ENCODE results near the gene CD69.

The CD69 gene

GRCh38 chr12:9751204-9752144, 9.2 kb downstream of the CD69 start (continued):
- TF ChIP-seq TSHZ2 (CRISPR knock-in tag; IDR thresholded peaks at IDR 0.05) (no peak), GLIS3 (CRISPR knock-in tag; IDR thresholded peaks at IDR 0.05) (no peak), ISL1 (CRISPR knock-in tag; IDR thresholded peaks at IDR 0.05) (no peak), ZFP30 (CRISPR knock-in tag; IDR thresholded peaks at IDR 0.05) (no peak)

GRCh38 chr12:9750276-9751203, 10.2 kb downstream of the CD69 start:
- ATAC-seq = peak; percentile 93
- TF ChIP-seq CSDC2 (CRISPR knock-in tag; IDR thresholded peaks at IDR 0.05) = no peak
- no peak for TF ChIP-seq CREB5 (CRISPR knock-in tag; IDR thresholded peaks at IDR 0.05; ENCODE audit: low read depth)
- TF ChIP-seq ESRRG (CRISPR knock-in tag; IDR thresholded peaks at IDR 0.05) = no peak

GRCh38 chr12:9749640-9750039, 11.1 kb downstream of the CD69 start:
- no peak for TF ChIP-seq PPARA (CRISPR knock-in tag; IDR thresholded peaks at IDR 0.05; ENCODE audit: borderline replicate concordance)
- ATAC-seq = no peak

- ATAC-seq = no peak
- no peak for TF ChIP-seq ZFP30 (CRISPR knock-in tag; IDR thresholded peaks at IDR 0.05)
- no peak for TF ChIP-seq TCF4 (CRISPR knock-in tag; IDR thresholded peaks at IDR 0.05; ENCODE audit: borderline replicate concordance)
- no peak for TF ChIP-seq GLIS3 (CRISPR knock-in tag; IDR thresholded peaks at IDR 0.05)
- TF ChIP-seq ZNF8 (CRISPR knock-in tag; IDR thresholded peaks at IDR 0.05) = no peak
- no peak for TF ChIP-seq ISL1 (CRISPR knock-in tag; IDR thresholded peaks at IDR 0.05)
- no peak for TF ChIP-seq RARB (CRISPR knock-in tag; IDR thresholded peaks at IDR 0.05)
- no peak for TF ChIP-seq TOX (CRISPR knock-in tag; IDR thresholded peaks at IDR 0.05; ENCODE audit: borderline replicate concordance)
- no peak for TF ChIP-seq POU6F1 (CRISPR knock-in tag; IDR thresholded peaks at IDR 0.05; ENCODE audit: borderline replicate concordance, low read depth)
- TF ChIP-seq ESRRG (CRISPR knock-in tag; IDR thresholded peaks at IDR 0.05) = no peak
- TF ChIP-seq PATZ1 (CRISPR knock-in tag; IDR thresholded peaks at IDR 0.05; ENCODE audit: borderline replicate concordance) = no peak
- TF ChIP-seq ZNF70 (CRISPR knock-in tag; IDR thresholded peaks at IDR 0.05) = no peak
- TF ChIP-seq CSDC2 (CRISPR knock-in tag; IDR thresholded peaks at IDR 0.05) = no peak
- TF ChIP-seq SNAI2 (CRISPR knock-in tag; IDR thresholded peaks at IDR 0.05) = no peak
These were observed 15.5 kb downstream of the CD69 start for GRCh38 chr12:9745199-9745598.

GRCh38 chr12:9742661-9743060, 18.0 kb downstream of the CD69 start:
- ATAC-seq = no peak
- TF ChIP-seq ZNF565 (CRISPR knock-in tag; conservative IDR thresholded peaks at IDR 0.05; ENCODE audit: low read depth) (no peak), ZC3H10 (CRISPR knock-in tag; IDR thresholded peaks at IDR 0.05) (no peak), ESRRG (CRISPR knock-in tag; IDR thresholded peaks at IDR 0.05) (no peak), BACH2 (CRISPR knock-in tag; IDR thresholded peaks at IDR 0.05; ENCODE audit: borderline replicate concordance) (no peak), POU6F1 (CRISPR knock-in tag; IDR thresholded peaks at IDR 0.05; ENCODE audit: borderline replicate concordance, low read depth) (no peak), RARB (CRISPR knock-in tag; IDR thresholded peaks at IDR 0.05) (no peak), OSR1 (CRISPR knock-in tag; IDR thresholded peaks at IDR 0.05) (no peak), ZFP3 (CRISPR knock-in tag; IDR thresholded peaks at IDR 0.05) (no peak), PPARA (CRISPR knock-in tag; IDR thresholded peaks at IDR 0.05; ENCODE audit: borderline replicate concordance) (no peak), TCF4 (CRISPR knock-in tag; IDR thresholded peaks at IDR 0.05; ENCODE audit: borderline replicate concordance) (no peak), CSDC2 (CRISPR knock-in tag; IDR thresholded peaks at IDR 0.05) (no peak), SNAI2 (CRISPR knock-in tag; IDR thresholded peaks at IDR 0.05) (no peak)

All from SK-N-SH treated with all-trans-retinoic acid at 6 μM for 48 hours (cell line).